OCI-LY1 (cell line): ENCODE data around the gene ZNF79.

ENCODE experiments used
- EZH2 ChIP-seq: fragments of 200-600 bp; sonication (generic), shearing (Covaris generic); IDR thresholded peaks from 2 replicates; pipeline ENCODE4 v1.8.0; 2017; ENCODE audit warnings: borderline replicate concordance, mixed run types, mild to moderate bottlenecking, antibody characterized with exemption, low read length, moderate library complexity, mixed read lengths
- TF ChIP-seq, protein P1 (sequence below): fragments of 200-600 bp; sonication (generic), shearing (Covaris generic); IDR thresholded peaks from 2 replicates; pipeline ENCODE4 v1.5.1; 2017; ENCODE audit warnings: mild to moderate bottlenecking, antibody characterized with exemption, low read length, moderate library complexity, mixed read lengths

DNA sequence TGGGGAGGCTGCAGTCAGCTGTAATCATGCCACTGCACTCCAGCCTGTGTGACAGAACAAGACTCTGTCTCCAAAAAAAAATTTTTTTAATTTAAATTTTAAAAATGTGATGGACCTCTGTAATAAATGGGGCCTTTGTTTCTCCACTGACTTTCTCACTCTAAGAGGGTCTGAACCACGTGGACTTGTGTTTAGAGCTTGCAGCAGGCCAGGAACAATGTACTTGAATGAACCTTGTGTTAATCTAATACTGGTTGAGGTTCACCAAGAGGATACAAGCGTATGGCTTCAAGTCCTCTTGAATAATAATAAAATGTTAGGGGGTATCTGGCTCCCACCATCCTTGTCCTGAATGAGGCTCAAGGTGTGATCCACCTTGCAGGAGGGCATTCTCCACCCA, 41.6 kb upstream of the ZNF79 start:
- no peak for TF ChIP-seq EZH2
- TF ChIP-seq, protein P1, sequence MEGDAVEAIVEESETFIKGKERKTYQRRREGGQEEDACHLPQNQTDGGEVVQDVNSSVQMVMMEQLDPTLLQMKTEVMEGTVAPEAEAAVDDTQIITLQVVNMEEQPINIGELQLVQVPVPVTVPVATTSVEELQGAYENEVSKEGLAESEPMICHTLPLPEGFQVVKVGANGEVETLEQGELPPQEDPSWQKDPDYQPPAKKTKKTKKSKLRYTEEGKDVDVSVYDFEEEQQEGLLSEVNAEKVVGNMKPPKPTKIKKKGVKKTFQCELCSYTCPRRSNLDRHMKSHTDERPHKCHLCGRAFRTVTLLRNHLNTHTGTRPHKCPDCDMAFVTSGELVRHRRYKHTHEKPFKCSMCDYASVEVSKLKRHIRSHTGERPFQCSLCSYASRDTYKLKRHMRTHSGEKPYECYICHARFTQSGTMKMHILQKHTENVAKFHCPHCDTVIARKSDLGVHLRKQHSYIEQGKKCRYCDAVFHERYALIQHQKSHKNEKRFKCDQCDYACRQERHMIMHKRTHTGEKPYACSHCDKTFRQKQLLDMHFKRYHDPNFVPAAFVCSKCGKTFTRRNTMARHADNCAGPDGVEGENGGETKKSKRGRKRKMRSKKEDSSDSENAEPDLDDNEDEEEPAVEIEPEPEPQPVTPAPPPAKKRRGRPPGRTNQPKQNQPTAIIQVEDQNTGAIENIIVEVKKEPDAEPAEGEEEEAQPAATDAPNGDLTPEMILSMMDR = no peak
